ENCODE results near the gene HAAO.

DNA sequence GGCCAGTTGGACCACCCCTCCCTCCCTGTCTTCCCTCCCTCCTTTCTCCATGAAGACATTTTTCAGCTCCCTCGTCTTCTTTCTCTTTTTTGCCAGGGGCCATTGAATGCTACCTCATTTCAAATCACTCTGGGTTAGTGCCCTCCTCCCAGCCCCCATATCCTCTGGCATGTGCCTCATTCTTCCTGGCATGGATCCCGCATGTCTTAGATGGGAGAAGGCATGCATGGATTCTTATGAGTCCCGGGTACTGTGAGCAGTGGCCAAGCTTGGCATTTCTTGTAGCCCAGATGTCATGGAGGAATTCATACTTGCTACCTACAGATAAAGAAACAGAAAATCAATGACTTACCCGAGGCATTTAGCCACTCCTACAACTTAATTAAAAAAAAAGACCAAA is 9.0 kb upstream of the HAAO start:
- TF ChIP-seq CTCF (IDR thresholded peaks at IDR 0.05) (no peak), POLR2A (IDR thresholded peaks at IDR 0.05) (no peak)
